ENCODE measurements around the gene TPCN2.
A peak's percentile ranks its signal among the peaks of the same experiment; 100 is the strongest.
"Not testable (repeated sequence)": the region's sequence is repeated elsewhere in the genome, so short reads cannot be mapped to it uniquely, and the experiment has no call there.

The TPCN2 gene

GRCh38 chr11:69065147-69065710 is 16.5 kb downstream of the TPCN2 start:
- in situ Hi-C loops (cut with HindIII; ENCODE audit: low pct_ligation_motif_present, low pct_unique_long_range_greater_than_20kb, low sequenced_read_pairs): no loop called here

DNA sequence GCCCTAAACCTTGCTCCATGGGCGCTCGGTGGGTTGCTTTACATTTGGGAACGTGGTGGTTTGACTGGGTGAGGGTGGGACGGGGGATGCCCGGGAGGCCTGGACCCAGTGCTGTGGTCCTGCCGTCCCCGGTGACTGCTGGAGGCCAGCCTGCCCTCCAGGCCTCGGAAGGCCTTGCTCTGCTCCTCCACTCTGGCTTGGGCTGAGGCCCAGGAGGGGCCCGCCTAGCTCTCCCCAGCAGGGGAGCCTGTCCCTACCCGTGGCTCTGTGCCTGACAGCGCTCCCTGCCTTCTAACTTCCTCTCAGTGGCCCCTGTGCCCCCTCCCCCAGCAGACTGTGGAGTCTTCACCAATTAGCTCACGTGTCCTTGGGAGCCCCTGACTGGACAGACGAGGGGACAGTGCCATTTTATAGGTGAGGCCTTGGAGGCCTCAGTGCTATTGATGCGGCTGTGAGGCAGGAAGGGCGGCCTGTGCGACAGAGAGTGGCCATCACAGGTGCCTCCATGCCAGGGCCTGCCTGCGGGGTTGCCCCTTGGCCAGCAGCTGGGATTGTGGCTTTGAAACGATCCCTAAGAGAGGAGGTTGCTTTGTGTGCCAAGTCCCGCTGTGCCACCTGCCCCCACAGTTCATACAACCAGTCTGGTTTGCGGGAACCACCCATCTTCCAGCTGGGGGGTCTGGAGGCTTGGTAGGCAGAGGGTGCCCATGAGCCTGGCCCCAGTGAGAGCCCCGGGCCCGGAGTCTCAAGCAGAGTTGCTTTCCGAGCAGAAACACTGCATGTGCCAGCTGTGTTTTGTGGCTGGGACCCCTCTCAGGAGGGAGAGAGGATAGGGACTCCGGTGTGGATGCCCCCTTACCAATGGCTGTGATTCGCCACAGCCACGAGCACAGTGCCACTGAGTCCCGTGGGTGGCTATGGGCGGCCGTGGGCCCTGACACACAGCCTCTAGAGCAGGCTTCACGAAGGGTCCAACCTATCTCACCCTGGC is 17.7 kb downstream of the TPCN2 start:
- no peak for DNase-seq
- in situ Hi-C loops (cut with HindIII; ENCODE audit: low pct_ligation_motif_present, low pct_unique_long_range_greater_than_20kb, low sequenced_read_pairs): no loop called here

More at GRCh38 chr11:69065147-69065710, 16.5 kb downstream of the TPCN2 start:
- no peak for DNase-seq

GRCh38 chr11:69067200-69067599 is 18.5 kb downstream of the TPCN2 start:
- in situ Hi-C loops (cut with HindIII; ENCODE audit: low pct_ligation_motif_present, low pct_unique_long_range_greater_than_20kb, low sequenced_read_pairs): no loop called here
- no peak for DNase-seq

DNA sequence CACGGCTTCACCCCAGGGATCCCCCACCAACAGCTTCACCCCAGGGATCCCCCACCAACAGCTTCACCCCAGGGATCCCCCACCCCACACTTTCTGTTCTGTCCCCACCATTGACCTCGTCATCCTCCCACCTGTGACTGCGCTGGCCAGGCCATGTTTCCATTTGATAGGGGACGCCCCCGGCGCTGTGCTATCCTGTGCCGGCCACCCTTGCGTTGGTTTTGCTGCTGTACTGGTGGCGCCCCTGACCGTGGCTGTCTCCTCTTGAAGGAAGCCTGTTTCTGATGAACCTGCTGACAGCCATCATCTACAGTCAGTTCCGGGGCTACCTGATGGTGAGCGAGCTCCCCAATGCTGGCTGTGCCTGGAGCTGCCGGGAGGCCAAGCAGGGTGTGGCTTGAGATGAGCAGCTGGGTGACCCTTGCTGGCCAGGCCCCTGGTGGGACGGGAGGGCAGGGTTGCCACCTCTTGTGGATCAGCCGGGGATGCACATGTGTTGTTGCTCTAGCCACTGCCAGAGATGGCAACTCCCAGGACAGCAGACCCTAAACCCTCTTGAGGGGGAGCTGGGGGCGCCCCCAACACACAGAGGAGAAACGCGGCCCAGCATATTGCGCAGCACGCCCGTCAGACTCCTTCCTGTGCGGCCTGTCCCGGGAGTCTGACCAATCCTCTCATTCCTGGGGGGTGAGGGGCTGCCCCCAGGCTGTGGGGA is 22.5 kb downstream of the TPCN2 start:
- no peak for DNase-seq
- in situ Hi-C loops (cut with HindIII; ENCODE audit: low pct_ligation_motif_present, low pct_unique_long_range_greater_than_20kb, low sequenced_read_pairs): no loop called here

GRCh38 chr11:69071956-69072355 is 23.2 kb downstream of the TPCN2 start:
- no peak for DNase-seq
- in situ Hi-C loops (cut with HindIII; ENCODE audit: low pct_ligation_motif_present, low pct_unique_long_range_greater_than_20kb, low sequenced_read_pairs): no loop called here

DNA sequence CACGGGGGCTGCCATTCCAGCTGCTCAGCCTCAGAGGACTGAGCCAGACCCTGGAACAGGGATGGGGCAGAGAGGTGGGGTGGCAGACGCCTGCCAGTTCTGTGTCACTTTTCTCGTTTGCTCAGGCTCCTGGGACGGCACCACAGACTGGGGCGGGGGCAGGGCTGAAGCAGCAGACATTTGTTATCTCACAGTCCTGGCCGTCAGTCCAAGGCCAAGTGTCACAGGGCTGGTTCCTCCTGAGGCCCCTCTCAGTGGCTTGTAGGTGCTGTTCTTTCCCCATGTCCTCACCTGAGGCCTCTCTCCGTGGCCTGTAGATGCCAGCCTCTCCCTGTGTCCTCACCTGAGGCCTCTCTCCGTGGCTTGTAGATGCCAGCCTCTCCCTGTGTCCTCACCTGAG is 24.7 kb downstream of the TPCN2 start:
- DNase-seq: no peak
- in situ Hi-C loops (cut with HindIII; ENCODE audit: low pct_ligation_motif_present, low pct_unique_long_range_greater_than_20kb, low sequenced_read_pairs): no loop called here

DNA sequence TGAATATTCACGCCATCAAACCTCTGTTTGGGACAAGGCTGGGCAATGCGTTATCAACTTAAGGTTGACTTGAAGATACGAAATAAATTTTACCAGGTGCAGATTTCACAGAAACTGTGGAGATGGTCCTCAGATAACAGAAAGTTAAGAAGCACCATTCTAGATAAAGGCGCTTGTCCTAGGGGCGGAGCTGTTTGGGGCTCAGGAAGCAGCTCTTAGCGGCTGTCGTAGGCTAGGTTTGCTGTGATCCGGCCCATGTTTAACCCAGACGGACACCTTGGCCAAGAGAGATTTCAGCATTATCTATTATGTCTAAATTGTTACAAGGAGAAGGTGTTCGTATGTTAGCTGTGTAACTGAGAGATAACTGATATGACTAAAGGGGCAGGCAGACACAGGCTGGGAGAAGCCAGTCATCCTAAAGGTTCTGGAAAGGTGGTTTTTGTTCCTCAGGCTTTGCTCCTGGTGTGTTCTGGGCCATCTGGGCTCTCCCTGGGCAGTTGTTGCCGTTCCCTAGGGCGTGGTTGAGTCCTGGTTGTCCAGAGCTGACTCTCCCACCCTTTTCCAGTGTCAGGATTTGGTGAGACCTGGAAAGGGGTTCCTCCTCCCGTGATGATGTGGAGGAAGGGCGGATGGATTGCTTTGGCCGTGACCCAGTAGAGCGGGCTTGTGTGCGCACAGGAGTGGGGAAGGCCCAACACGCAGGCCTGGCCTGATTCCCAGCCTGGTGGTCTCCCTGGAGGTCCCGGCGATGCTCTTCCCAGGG is 25.8 kb downstream of the TPCN2 start:
- in situ Hi-C loops (cut with HindIII; ENCODE audit: low pct_ligation_motif_present, low pct_unique_long_range_greater_than_20kb, low sequenced_read_pairs): no loop called here
- DNase-seq: no peak

GRCh38 chr11:69075421-69076128 is 26.8 kb downstream of the TPCN2 start:
- in situ Hi-C loops (cut with HindIII; ENCODE audit: low pct_ligation_motif_present, low pct_unique_long_range_greater_than_20kb, low sequenced_read_pairs): no loop called here
- DNase-seq: peak; percentile 92

- in situ Hi-C loops (cut with HindIII; ENCODE audit: low pct_ligation_motif_present, low pct_unique_long_range_greater_than_20kb, low sequenced_read_pairs): no loop called here
- peak; percentile 78 for DNase-seq
Observed at GRCh38 chr11:69076129-69076791, 27.5 kb downstream of the TPCN2 start.

DNA sequence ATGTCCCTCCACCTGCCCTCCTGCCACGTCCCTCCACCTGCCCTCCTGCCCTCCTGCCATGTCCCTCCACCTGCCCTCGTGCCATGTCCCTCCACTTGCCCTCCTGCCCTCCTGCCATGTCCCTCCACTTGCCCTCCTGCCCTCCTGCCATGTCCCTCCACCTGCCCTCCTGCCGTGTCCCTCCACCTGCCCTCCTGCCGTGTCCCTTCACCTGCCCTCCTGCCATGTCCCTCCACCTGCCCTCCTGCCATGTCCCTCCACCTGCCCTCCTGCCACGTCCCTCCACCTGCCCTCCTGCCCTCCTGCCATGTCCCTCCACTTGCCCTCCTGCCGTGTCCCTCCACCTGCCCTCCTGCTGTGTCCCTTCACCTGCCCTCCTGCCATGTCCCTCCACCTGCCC is 28.2 kb downstream of the TPCN2 start:
- DNase-seq; in situ Hi-C loops (cut with HindIII; ENCODE audit: low pct_ligation_motif_present, low pct_unique_long_range_greater_than_20kb, low sequenced_read_pairs): not testable (repeated sequence)

GRCh38 chr11:69078508-69078907 is 29.8 kb downstream of the TPCN2 start:
- DNase-seq: no peak
- in situ Hi-C loops (cut with HindIII; ENCODE audit: low pct_ligation_motif_present, low pct_unique_long_range_greater_than_20kb, low sequenced_read_pairs): no loop called here

- no peak for DNase-seq
- in situ Hi-C loops (cut with HindIII; ENCODE audit: low pct_ligation_motif_present, low pct_unique_long_range_greater_than_20kb, low sequenced_read_pairs): no loop called here
Observed at GRCh38 chr11:69078930-69079605, 30.3 kb downstream of the TPCN2 start.

- in situ Hi-C loops (cut with HindIII; ENCODE audit: low pct_ligation_motif_present, low pct_unique_long_range_greater_than_20kb, low sequenced_read_pairs): no loop called here
- DNase-seq: no peak
Observed at GRCh38 chr11:69079661-69080256, 31.0 kb downstream of the TPCN2 start.

DNA sequence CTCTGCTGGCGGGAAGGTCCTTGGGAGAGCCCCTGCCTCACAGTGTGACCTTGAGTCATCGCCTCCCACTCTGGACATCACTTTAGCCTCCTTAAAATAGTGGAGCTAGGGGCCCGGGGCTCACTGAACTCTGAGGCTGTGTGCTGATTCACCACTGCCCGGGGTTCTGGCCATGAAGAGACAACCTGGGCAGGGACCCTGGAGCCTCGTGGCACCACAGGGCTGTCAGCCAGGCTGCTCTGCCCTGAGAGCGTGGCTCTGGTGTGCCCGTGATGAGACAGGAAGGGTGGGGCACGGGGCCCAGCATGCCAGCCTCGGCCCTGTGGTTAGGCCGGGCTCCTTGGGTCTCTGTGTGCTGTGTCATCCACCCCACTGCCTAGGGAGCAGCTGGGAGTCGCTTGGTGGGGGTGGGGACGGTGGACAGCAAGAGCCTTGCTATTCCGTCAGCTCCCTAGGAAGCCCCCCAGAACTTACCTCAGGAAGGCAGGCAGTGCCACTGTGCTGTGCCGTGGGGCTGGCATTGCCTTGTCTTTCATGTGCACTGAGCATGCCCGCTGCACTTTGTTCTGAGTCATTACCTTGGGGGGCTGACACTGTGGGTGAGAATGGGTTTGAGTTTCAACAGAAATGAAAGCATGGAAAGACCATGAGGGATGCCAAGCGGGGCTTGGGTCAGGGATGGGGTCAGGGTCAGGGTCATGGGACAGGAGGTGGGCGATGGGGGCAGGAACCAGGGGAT is 31.7 kb downstream of the TPCN2 start:
- DNase-seq: peak; percentile 29
- in situ Hi-C loops (cut with HindIII; ENCODE audit: low pct_ligation_motif_present, low pct_unique_long_range_greater_than_20kb, low sequenced_read_pairs): no loop called here

- in situ Hi-C loops (cut with HindIII; ENCODE audit: low pct_ligation_motif_present, low pct_unique_long_range_greater_than_20kb, low sequenced_read_pairs): no loop called here
- no peak for DNase-seq
Observed at GRCh38 chr11:69081180-69081579, 32.4 kb downstream of the TPCN2 start.
